Measurements from ENCODE around the gene SIM1. TPM values are rescaled to one million over a fixed set of nuclear protein-coding genes. Genes with fewer than 3 reads are reported as not detected.

Gene SIM1
- total RNA-seq, 1 experiment from 2014 or later = not detected

- no peak for TF ChIP-seq MAX (IDR thresholded peaks at IDR 0.05)
- TF ChIP-seq RAD21 (IDR thresholded peaks at IDR 0.05; ENCODE audit: low read depth) = no peak
- no peak for TF ChIP-seq JUND (IDR thresholded peaks at IDR 0.05)
- no peak for TF ChIP-seq CTCF (IDR thresholded peaks at IDR 0.05 in 2 of 3, conservative IDR thresholded peaks at IDR 0.05 in 1 of 3; ENCODE audit: borderline replicate concordance in 1 of 3, insufficient read depth in 1 of 3, low read depth in 2 of 3, low read length in 2 of 3)
Observed at GRCh38 chr6:100454551-100455229, 10.0 kb downstream of the SIM1 start (continued).

- RAD21 ChIA-PET (ENCODE audit: low non-redundant PET in 1 of 2, low total read pairs in 2 of 2, uncharacterized antibody in 2 of 2, unreplicated experiment in 2 of 2) = no interaction called here
- CTCF ChIA-PET = no interaction called here
- Histone ChIP-seq H4K20me1 (ENCODE audit: insufficient read depth) (no peaks in the 10 kb centered on the region), H3K27me3 (ENCODE audit: insufficient read depth, low read length) (no peaks in the 10 kb centered on the region), H3K4me2 (ENCODE audit: low read length) (no peak overlapping the region), H3K4me1 (ENCODE audit: control insufficient read depth in 1 of 2, insufficient read depth in 2 of 2, low read length in 2 of 2) (no peaks in the 10 kb centered on the region), H3K27ac (ENCODE audit: low read depth, low read length) (no peak overlapping the region), H3K9me3 (ENCODE audit: control insufficient read depth in 1 of 2, insufficient read depth in 1 of 2, low read depth in 1 of 2, low read length in 2 of 2) (no peaks in the 10 kb centered on the region), H3K79me2 (ENCODE audit: insufficient read depth, low read length) (no peaks in the 10 kb centered on the region), H3K4me3 (replicated peaks in 1 of 2; ENCODE audit: low read depth in 1 of 2, low read length in 2 of 2) (no peak overlapping the region), H2AFZ (ENCODE audit: low read depth, low read length, poor library complexity, severe bottlenecking) (no peak overlapping the region), H3K9me2 (ENCODE audit: insufficient read depth) (no peaks in the 10 kb centered on the region), H3K36me3 (ENCODE audit: control insufficient read depth in 1 of 2, insufficient read depth in 2 of 2, low read length in 2 of 2) (no peaks in the 10 kb centered on the region), H3K9ac (ENCODE audit: low read length) (no peak overlapping the region)
- no peak for ATAC-seq
- POLR2A ChIA-PET = no interaction called here
- no peak for TF ChIP-seq POLR2A (IDR thresholded peaks at IDR 0.05; ENCODE audit: borderline replicate concordance, extremely low read depth, insufficient read depth, insufficient read length)
- TF ChIP-seq CEBPB (IDR thresholded peaks at IDR 0.05; ENCODE audit: low read depth) = no peak
- no peak for TF ChIP-seq TCF7L2 (IDR thresholded peaks at IDR 0.05; ENCODE audit: borderline replicate concordance, extremely low read depth, insufficient read depth, insufficient read length)
- TF ChIP-seq REST (IDR thresholded peaks at IDR 0.05; ENCODE audit: low read depth) = no peak
- no peak for TF ChIP-seq POLR2AphosphoS5 (IDR thresholded peaks at IDR 0.05; ENCODE audit: low read depth, low read length)
- no peak for TF ChIP-seq SP1 (IDR thresholded peaks at IDR 0.05; ENCODE audit: low read depth)
- no peak for TF ChIP-seq JUND (IDR thresholded peaks at IDR 0.05)
- no peak for TF ChIP-seq CBX3 (IDR thresholded peaks at IDR 0.05; ENCODE audit: low read depth)
- no peak for TF ChIP-seq EZH2 (IDR thresholded peaks at IDR 0.05)
- TF ChIP-seq ELF1 (IDR thresholded peaks at IDR 0.05; ENCODE audit: borderline replicate concordance, low read depth) = no peak
- DNase-seq (ENCODE audit: low read depth, low spot score) = no peak
- BruUV-seq (replicated peaks) = no TSS peak
- intact Hi-C loops (cut with micrococcal nuclease) = no loop called here
Observed at GRCh38 chr6:100453701-100454521, 10.8 kb downstream of the SIM1 start.
